ENCODE measurements around the gene TATDN2.

TATDN2 gene

GRCh38 chr3:10248184-10248983, at the start of gene TATDN2:
Gene TATDN2 (plus strand): TSS chr3:10248459. CDS start chr3:10249201, 742 bp downstream.
- ATAC-seq (ENCODE audit: low read depth) (peak; percentile 94), DNase-seq (ENCODE audit: low spot score) (peak; percentile 96)
- peaks cover 8% of the 10 kb centered on the region for H3K9me3 ChIP-seq (ENCODE audit: severe bottlenecking)
- no peak for TF ChIP-seq CTCF (IDR thresholded peaks at IDR 0.05; ENCODE audit: poor library complexity, severe bottlenecking)
- H3K27ac ChIP-seq (ENCODE audit: poor library complexity, severe bottlenecking): peak within 1 kb of the TSS; percentile 54
- H3K4me3 ChIP-seq (ENCODE audit: severe bottlenecking): peak within 1 kb of the TSS; percentile 75
- H3K27me3 ChIP-seq (ENCODE audit: insufficient read depth, poor library complexity, severe bottlenecking): no peaks in the 10 kb centered on the region
- peaks cover 5% of the 10 kb centered on the region for H3K4me1 ChIP-seq (ENCODE audit: insufficient read depth, poor library complexity, severe bottlenecking)
- peaks cover 19% of the 10 kb centered on the region for H3K36me3 ChIP-seq (ENCODE audit: low read depth)

DNA sequence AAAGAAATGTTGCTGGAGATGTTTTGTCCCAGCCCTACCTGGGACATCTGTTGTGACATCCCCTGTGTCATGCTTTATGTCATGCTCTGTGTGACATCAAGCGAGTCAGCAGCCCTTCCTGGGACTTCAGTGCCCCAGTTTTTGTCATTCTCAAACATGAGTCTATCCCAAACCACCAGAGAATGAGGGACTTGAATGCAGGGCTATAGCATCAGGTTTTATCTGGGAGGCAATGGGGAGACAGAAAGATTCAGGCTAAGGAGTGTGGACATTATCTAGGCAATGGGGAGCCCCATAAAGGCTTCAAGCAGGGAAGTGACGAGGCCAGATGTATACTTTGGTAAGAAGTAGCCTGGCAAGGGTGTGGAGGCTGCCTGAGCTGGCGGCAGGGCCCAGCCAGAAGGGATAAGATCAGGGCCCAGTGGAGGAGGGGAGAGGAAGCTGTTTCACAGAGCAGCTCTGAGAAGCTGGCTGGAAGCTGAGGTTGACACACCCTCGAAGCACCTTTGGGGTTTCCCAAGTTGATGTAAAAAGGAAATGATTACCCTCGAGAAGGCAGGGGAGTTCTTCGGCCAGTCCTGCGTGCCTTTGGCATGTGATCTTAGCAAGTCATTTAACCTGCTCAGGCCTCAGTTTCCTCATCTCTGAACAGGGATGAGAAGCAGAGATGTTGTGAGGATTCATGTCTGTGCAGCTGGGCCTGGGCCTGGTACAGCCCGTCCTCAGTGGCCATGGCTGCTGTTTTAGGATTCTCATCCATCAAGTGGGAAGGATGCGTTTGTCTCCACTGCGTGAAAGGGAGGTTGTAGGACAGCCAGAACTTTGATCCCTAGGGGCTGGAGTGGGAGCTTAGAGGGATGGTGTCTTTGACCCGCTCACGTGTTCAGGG, 49.3 kb upstream of the TATDN2 start:
- H3K27me3 ChIP-seq (ENCODE audit: insufficient read depth, poor library complexity, severe bottlenecking): no peaks in the 10 kb centered on the region
- H3K4me1 ChIP-seq (ENCODE audit: insufficient read depth, poor library complexity, severe bottlenecking): peaks cover 37% of the 10 kb centered on the region
- peaks cover 5% of the 10 kb centered on the region; the same call in 1 of the 2 replicates for H3K36me3 ChIP-seq (ENCODE audit: low read depth)
- peak overlapping the region; percentile 65 for H3K27ac ChIP-seq (ENCODE audit: poor library complexity, severe bottlenecking)
- TF ChIP-seq CTCF (IDR thresholded peaks at IDR 0.05; ENCODE audit: poor library complexity, severe bottlenecking): no peak
- no peak overlapping the region for H3K4me3 ChIP-seq (ENCODE audit: severe bottlenecking)
- H3K9me3 ChIP-seq (ENCODE audit: severe bottlenecking): no peaks in the 10 kb centered on the region
- ATAC-seq (ENCODE audit: low read depth) (peak; percentile 89), DNase-seq (ENCODE audit: low spot score) (peak; percentile 84)

- ATAC-seq (ENCODE audit: low read depth) (no peak), DNase-seq (ENCODE audit: low spot score) (no peak)
- H3K4me1 ChIP-seq (ENCODE audit: insufficient read depth, poor library complexity, severe bottlenecking): peaks cover 37% of the 10 kb centered on the region
- H3K27me3 ChIP-seq (ENCODE audit: insufficient read depth, poor library complexity, severe bottlenecking): no peaks in the 10 kb centered on the region
- no peak for TF ChIP-seq CTCF (IDR thresholded peaks at IDR 0.05; ENCODE audit: poor library complexity, severe bottlenecking)
- no peak overlapping the region for H3K4me3 ChIP-seq (ENCODE audit: severe bottlenecking)
- H3K27ac ChIP-seq (ENCODE audit: poor library complexity, severe bottlenecking): peak overlapping the region; percentile 93
- no peaks in the 10 kb centered on the region for H3K9me3 ChIP-seq (ENCODE audit: severe bottlenecking)
- H3K36me3 ChIP-seq (ENCODE audit: low read depth): peaks cover 10% of the 10 kb centered on the region; the same call in 1 of the 2 replicates
Observed at GRCh38 chr3:10204921-10205320, 43.3 kb upstream of the TATDN2 start.

DNA sequence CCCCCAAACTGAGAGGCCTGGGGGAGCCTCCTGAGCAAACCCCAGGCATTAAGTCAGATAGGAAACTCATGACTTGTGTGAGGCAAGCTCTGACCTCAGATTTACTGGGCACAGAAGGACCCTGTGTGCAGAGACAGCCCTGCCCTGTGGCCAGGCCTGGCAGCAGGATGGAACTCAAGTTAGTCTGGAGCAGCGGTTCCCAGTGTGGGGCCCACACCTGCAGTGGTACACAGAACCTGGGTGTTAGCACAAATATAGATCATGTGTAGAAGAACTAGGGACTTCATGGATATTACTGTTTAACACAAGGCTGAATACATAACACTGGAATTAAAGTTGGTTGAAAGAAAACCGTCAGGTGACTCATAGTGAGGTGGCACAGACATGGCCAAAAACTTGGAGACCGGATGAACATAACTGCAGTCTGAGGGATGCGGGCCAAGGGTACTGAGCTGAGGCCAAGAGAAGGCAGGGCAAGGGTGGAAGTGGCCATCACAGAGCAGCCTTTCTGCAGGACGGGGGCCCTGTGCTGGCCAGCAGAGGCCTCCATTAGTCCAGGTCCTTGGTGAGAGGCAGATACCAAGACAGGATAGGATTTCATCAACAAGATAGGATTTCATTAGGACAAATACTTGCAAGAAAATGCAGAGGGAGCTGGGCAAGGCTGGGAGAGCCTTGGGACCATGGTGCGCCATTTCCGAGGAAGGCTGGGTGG, 42.7 kb upstream of the TATDN2 start:
- peak; percentile 82 for DNase-seq (ENCODE audit: low spot score)

More for the DNA sequence above, 42.7 kb upstream of the TATDN2 start:
- peaks cover 37% of the 10 kb centered on the region for H3K4me1 ChIP-seq (ENCODE audit: insufficient read depth, poor library complexity, severe bottlenecking)
- peak overlapping the region; percentile 93 for H3K27ac ChIP-seq (ENCODE audit: poor library complexity, severe bottlenecking)
- no peaks in the 10 kb centered on the region for H3K27me3 ChIP-seq (ENCODE audit: insufficient read depth, poor library complexity, severe bottlenecking)
- H3K36me3 ChIP-seq (ENCODE audit: low read depth): peaks cover 10% of the 10 kb centered on the region; the same call in 1 of the 2 replicates
- H3K9me3 ChIP-seq (ENCODE audit: severe bottlenecking): no peaks in the 10 kb centered on the region
- no peak overlapping the region for H3K4me3 ChIP-seq (ENCODE audit: severe bottlenecking)
- TF ChIP-seq CTCF (IDR thresholded peaks at IDR 0.05; ENCODE audit: poor library complexity, severe bottlenecking): no peak
- peak; percentile 94 for ATAC-seq (ENCODE audit: low read depth)
